ENCODE results near the gene CENPP.

CENPP gene

GRCh38 chr9:92658176-92658575 is 332.4 kb downstream of the CENPP start:
- DNase-seq (ENCODE audit: low spot score) = no peak

- no peak for DNase-seq (ENCODE audit: low spot score)
Measured at GRCh38 chr9:92658611-92659010, 332.9 kb downstream of the CENPP start.

GRCh38 chr9:92659601-92660000 is 333.8 kb downstream of the CENPP start:
- no peak for DNase-seq (ENCODE audit: low spot score)

- no peak for DNase-seq (ENCODE audit: low spot score)
Measured at GRCh38 chr9:92660266-92660665, 334.5 kb downstream of the CENPP start.

- no peak for DNase-seq (ENCODE audit: low spot score)
Measured at GRCh38 chr9:92661127-92661526, 335.4 kb downstream of the CENPP start.

- DNase-seq (ENCODE audit: low spot score) = no peak
Measured at GRCh38 chr9:92661743-92662142, 336.0 kb downstream of the CENPP start.

- DNase-seq (ENCODE audit: low spot score) = no peak
Measured at GRCh38 chr9:92663126-92663525, 337.4 kb downstream of the CENPP start.

GRCh38 chr9:92663951-92664350 is 338.2 kb downstream of the CENPP start:
- DNase-seq (ENCODE audit: low spot score) = no peak

- no peak for DNase-seq (ENCODE audit: low spot score)
Measured at GRCh38 chr9:92664394-92665152, 338.8 kb downstream of the CENPP start.

- no peak for DNase-seq (ENCODE audit: low spot score)
Measured at GRCh38 chr9:92665836-92666235, 340.1 kb downstream of the CENPP start.

GRCh38 chr9:92666236-92666635 is 340.5 kb downstream of the CENPP start:
- DNase-seq (ENCODE audit: low spot score) = no peak

- DNase-seq (ENCODE audit: low spot score) = no peak
Measured at GRCh38 chr9:92666912-92667532, 341.3 kb downstream of the CENPP start.

- DNase-seq (ENCODE audit: low spot score) = peak; percentile 25
Measured at GRCh38 chr9:92668746-92669526, 343.2 kb downstream of the CENPP start.

GRCh38 chr9:92669527-92669889 is 343.8 kb downstream of the CENPP start:
- no peak for DNase-seq (ENCODE audit: low spot score)

All from hematopoietic multipotent progenitor cell treated with erythropoietin and hydrocortisone succinate and interleukin-3 and kit ligand, for 15 days (in vitro differentiated cells).